ENCODE measurements around the gene GRM7. TPM values are rescaled to one million over a fixed set of nuclear protein-coding genes. Genes with fewer than 3 reads are reported as not detected.

GRM7 gene
- polyA plus RNA-seq, 1 donor from 2014 or later, result 23.8 TPM

DNA sequence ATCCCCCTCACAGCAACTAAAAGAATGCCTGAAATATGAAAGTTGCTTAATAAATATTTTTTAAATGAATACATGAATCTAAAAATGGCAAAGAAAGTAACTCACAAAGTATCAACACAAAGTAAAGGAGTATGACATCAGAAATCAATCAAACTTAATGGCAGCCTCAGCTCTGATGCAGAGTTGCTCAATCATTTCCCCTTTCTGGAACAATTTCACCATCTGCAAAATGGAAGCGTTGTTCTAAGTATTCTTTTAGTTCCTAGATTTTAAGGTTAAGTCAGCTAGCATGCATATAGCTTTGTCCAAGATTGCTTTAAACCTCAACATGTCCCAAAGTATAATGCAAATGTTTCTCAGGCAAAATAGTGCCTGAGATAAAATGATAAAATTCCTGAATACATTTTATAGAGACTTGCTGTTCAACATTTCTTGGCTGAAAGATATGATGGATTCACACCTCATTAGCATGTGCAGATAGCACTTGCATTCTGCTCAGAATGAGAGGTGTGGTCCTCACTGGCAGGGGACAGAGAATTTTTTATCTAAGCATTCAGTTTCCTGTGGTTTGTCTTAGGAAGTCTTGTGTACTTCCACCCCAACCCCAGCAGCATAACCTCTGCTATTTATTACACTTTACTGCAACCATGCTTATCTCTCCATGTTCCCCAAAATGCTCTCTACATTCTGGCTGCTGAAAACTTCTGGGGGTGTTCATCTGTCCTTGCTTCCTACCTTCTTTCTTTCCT lies 429.3 kb downstream of the GRM7 start:
- Histone ChIP-seq H3K27me3 (ENCODE audit: insufficient read depth, low read depth, low read length) (no peaks in the 10 kb centered on the region), H3K79me2 (replicated peaks; ENCODE audit: insufficient read depth, low read length) (no peaks in the 10 kb centered on the region), H3K4me2 (ENCODE audit: low read length) (no peak overlapping the region), H3K36me3 (ENCODE audit: insufficient read depth, low read length) (no peaks in the 10 kb centered on the region), H3K4me3 (ENCODE audit: low read length) (no peak overlapping the region), H3K27ac (ENCODE audit: low read length) (no peak overlapping the region), H3K9ac (ENCODE audit: low read length) (no peak overlapping the region), H2AFZ (ENCODE audit: low read depth, low read length) (no peak overlapping the region), H3K9me2 (ENCODE audit: insufficient read depth, low read length) (no peaks in the 10 kb centered on the region), H4K20me1 (ENCODE audit: insufficient read depth) (no peaks in the 10 kb centered on the region), H3K9me3 (ENCODE audit: low read length) (no peaks in the 10 kb centered on the region), H3F3A (ENCODE audit: insufficient read depth, low read length, poor library complexity, severe bottlenecking) (no peaks in the 10 kb centered on the region)
- TF ChIP-seq MXI1 (conservative IDR thresholded peaks at IDR 0.05; ENCODE audit: poor library complexity, severe bottlenecking) (no peak), SMC3 (conservative IDR thresholded peaks at IDR 0.05; ENCODE audit: poor library complexity) (no peak), EP300 (conservative IDR thresholded peaks at IDR 0.05; ENCODE audit: poor library complexity, severe bottlenecking) (no peak), POLR2AphosphoS5 (IDR thresholded peaks at IDR 0.05) (no peak), EZH2 (IDR thresholded peaks at IDR 0.05; ENCODE audit: borderline replicate concordance, insufficient read depth, low read length, poor library complexity, severe bottlenecking) (no peak), TAF1 (IDR thresholded peaks at IDR 0.05; ENCODE audit: low read depth) (no peak)
- TF ChIP-seq, protein P1, sequence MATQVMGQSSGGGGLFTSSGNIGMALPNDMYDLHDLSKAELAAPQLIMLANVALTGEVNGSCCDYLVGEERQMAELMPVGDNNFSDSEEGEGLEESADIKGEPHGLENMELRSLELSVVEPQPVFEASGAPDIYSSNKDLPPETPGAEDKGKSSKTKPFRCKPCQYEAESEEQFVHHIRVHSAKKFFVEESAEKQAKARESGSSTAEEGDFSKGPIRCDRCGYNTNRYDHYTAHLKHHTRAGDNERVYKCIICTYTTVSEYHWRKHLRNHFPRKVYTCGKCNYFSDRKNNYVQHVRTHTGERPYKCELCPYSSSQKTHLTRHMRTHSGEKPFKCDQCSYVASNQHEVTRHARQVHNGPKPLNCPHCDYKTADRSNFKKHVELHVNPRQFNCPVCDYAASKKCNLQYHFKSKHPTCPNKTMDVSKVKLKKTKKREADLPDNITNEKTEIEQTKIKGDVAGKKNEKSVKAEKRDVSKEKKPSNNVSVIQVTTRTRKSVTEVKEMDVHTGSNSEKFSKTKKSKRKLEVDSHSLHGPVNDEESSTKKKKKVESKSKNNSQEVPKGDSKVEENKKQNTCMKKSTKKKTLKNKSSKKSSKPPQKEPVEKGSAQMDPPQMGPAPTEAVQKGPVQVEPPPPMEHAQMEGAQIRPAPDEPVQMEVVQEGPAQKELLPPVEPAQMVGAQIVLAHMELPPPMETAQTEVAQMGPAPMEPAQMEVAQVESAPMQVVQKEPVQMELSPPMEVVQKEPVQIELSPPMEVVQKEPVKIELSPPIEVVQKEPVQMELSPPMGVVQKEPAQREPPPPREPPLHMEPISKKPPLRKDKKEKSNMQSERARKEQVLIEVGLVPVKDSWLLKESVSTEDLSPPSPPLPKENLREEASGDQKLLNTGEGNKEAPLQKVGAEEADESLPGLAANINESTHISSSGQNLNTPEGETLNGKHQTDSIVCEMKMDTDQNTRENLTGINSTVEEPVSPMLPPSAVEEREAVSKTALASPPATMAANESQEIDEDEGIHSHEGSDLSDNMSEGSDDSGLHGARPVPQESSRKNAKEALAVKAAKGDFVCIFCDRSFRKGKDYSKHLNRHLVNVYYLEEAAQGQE (IDR thresholded peaks at IDR 0.05; ENCODE audit: borderline replicate concordance), result no peak
- TF ChIP-seq, protein P2, sequence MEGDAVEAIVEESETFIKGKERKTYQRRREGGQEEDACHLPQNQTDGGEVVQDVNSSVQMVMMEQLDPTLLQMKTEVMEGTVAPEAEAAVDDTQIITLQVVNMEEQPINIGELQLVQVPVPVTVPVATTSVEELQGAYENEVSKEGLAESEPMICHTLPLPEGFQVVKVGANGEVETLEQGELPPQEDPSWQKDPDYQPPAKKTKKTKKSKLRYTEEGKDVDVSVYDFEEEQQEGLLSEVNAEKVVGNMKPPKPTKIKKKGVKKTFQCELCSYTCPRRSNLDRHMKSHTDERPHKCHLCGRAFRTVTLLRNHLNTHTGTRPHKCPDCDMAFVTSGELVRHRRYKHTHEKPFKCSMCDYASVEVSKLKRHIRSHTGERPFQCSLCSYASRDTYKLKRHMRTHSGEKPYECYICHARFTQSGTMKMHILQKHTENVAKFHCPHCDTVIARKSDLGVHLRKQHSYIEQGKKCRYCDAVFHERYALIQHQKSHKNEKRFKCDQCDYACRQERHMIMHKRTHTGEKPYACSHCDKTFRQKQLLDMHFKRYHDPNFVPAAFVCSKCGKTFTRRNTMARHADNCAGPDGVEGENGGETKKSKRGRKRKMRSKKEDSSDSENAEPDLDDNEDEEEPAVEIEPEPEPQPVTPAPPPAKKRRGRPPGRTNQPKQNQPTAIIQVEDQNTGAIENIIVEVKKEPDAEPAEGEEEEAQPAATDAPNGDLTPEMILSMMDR (IDR thresholded peaks at IDR 0.05; ENCODE audit: poor library complexity, severe bottlenecking), result no peak

DNA sequence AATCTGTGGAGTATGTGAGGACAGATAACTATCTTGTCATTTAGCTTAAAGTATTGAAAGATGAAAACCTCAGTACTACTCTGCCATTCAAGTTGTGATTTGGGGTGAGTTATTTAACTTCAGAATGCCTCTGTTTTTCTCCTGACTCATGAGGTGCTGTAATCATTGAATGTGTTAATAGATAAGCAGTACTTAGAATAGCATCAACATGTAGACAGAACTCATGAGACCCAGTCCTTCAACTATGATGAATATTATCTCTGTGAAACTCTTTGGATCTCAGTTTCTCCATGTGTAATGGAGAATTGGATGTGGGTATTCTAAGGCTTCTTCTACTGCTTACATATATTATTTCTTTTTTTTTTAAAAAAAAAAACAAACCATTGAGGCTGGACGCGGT lies 431.4 kb downstream of the GRM7 start:
- Histone ChIP-seq H3F3A (ENCODE audit: insufficient read depth, low read length, poor library complexity, severe bottlenecking) (no peaks in the 10 kb centered on the region), H3K4me2 (ENCODE audit: low read length) (no peak overlapping the region), H3K79me2 (replicated peaks; ENCODE audit: insufficient read depth, low read length) (no peaks in the 10 kb centered on the region), H3K9me2 (ENCODE audit: insufficient read depth, low read length) (no peaks in the 10 kb centered on the region), H3K27me3 (ENCODE audit: insufficient read depth, low read depth, low read length) (no peaks in the 10 kb centered on the region), H3K4me3 (ENCODE audit: low read length) (no peak overlapping the region), H3K9ac (ENCODE audit: low read length) (no peak overlapping the region), H2AFZ (ENCODE audit: low read depth, low read length) (no peak overlapping the region), H3K27ac (ENCODE audit: low read length) (no peak overlapping the region), H3K36me3 (ENCODE audit: insufficient read depth, low read length) (no peaks in the 10 kb centered on the region), H3K9me3 (ENCODE audit: low read length) (no peaks in the 10 kb centered on the region), H4K20me1 (ENCODE audit: insufficient read depth) (no peaks in the 10 kb centered on the region)
- TF ChIP-seq EZH2 (IDR thresholded peaks at IDR 0.05; ENCODE audit: borderline replicate concordance, insufficient read depth, low read length, poor library complexity, severe bottlenecking) (no peak), TAF1 (IDR thresholded peaks at IDR 0.05; ENCODE audit: low read depth) (no peak), EP300 (conservative IDR thresholded peaks at IDR 0.05; ENCODE audit: poor library complexity, severe bottlenecking) (no peak), RAD21 (conservative IDR thresholded peaks at IDR 0.05) (no peak)
- TF ChIP-seq, protein P1 (IDR thresholded peaks at IDR 0.05; ENCODE audit: borderline replicate concordance), result no peak
- TF ChIP-seq, protein P2 (IDR thresholded peaks at IDR 0.05; ENCODE audit: poor library complexity, severe bottlenecking), result no peak
